Keratinocyte (primary cell): ENCODE results near the gene UGT1A10.

Experiments used
- CTCF ChIP-seq, 3 experiments: IDR thresholded peaks in 1 of 3; conservative IDR thresholded peaks in 1 of 3; optimal IDR thresholded peaks in 1 of 3; 2 replicates in 2 of 3; 3 replicates in 1 of 3; pipeline versions ENCODE3 to v1.5.1; 2011; ENCODE audit warnings: low read length in 3 of 3, mild to moderate bottlenecking in 3 of 3, moderate library complexity in 2 of 3, control low read depth in 1 of 3, inconsistent platforms in 1 of 3; ENCODE audit not compliant: insufficient read depth in 2 of 3; ENCODE audit errors: extremely low read depth in 1 of 3
- EZH2 ChIP-seq: IDR thresholded peaks from one replicate; pipeline ENCODE4 v1.6.1; 2012; ENCODE audit warnings: inconsistent platforms, mild to moderate bottlenecking, low read length, moderate library complexity

- TF ChIP-seq CTCF (optimal IDR thresholded peaks at IDR 0.05 in 1 of 3, IDR thresholded peaks at IDR 0.05 in 1 of 3, conservative IDR thresholded peaks at IDR 0.05 in 1 of 3; ENCODE audit: extremely low read depth in 1 of 3, insufficient read depth in 2 of 3, low read length in 3 of 3): no peak
- no peak for TF ChIP-seq EZH2
Observed at GRCh38 chr2:233718552-233718951, 82.3 kb downstream of the UGT1A10 start, which contains the start of gene UGT1A4.
